Stimulated activated CD4-positive, alpha-beta T cell treated with anti-CD3 and anti-CD28 coated beads, Interleukin-1b, Interleukin-23, amount 100 ng/mL, for 1 hour (primary cell): ENCODE measurements around the gene ZNF35.

Experiments
- DNase-seq, 2 donors: peaks; one replicate each; pipeline ENCODE4 v3.0.0-alpha.2; 2020; ENCODE audit warnings: low read depth in 2 of 2

The ZNF35 gene

GRCh38 chr3:44685128-44685800, 36.7 kb downstream of the ZNF35 start:
- DNase-seq = peak in 1 of 2 donors; percentile 23

GRCh38 chr3:44687898-44688297, 39.4 kb downstream of the ZNF35 start:
- no peak for DNase-seq
